Peyer's patch (tissue), 4 donors: ENCODE measurements around the gene CALCOCO1.

ENCODE experiments used
- CTCF ChIP-seq, 6 experiments: fragments of 450-650 bp in 4 of 6; fragments of 200-600 bp in 2 of 6; sonication (generic) in 1 of 6; IDR thresholded peaks; one replicate each; pipeline ENCODE4 v1.5.1; 2017 to 2019; ENCODE audit warnings: antibody characterized with exemption in 6 of 6, mild to moderate bottlenecking in 3 of 6, moderate library complexity in 1 of 6
- POLR2A ChIP-seq, 2 donors: fragments of 450-650 bp; IDR thresholded peaks; one replicate each; pipeline ENCODE4 v1.5.1; 2017; ENCODE audit warnings: antibody characterized with exemption in 2 of 2, mild to moderate bottlenecking in 2 of 2, moderate library complexity in 2 of 2

DNA sequence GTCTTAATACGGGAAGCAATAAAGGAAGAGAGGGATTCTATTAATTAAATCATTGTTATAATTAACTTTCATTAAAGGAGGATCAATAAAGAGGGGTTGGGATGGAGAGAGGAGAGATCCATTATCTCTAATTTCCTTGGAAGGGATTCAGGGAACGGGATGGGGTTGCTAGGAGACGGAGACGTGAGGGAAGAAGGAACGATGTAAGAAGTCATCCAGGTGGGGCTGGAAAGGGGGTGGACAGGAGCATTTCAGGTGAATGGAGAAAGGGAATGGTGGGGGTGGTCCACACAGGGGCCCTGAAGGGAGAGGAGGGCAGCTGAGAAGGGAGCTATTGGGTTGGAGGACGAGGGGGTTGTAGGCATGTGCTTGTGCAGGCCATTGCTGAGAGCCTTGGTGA, 17.2 kb downstream of the CALCOCO1 start:
- no peak for TF ChIP-seq CTCF (IDR thresholded peaks at IDR 0.05)
- no peak for TF ChIP-seq POLR2A (IDR thresholded peaks at IDR 0.05)
